SH-SY5Y (cell line): ENCODE results near the gene HECW1.

Experiments
- GATA2 ChIP-seq: IDR thresholded peaks from 2 replicates; pipeline ENCODE4 v1.6.1; 2011; ENCODE audit warnings: mild to moderate bottlenecking, low read depth, low read length
- GATA3 ChIP-seq: IDR thresholded peaks from 2 replicates; pipeline ENCODE4 v1.6.1; 2011; ENCODE audit warnings: low read depth, mild to moderate bottlenecking, low read length, moderate library complexity

The HECW1 gene

DNA sequence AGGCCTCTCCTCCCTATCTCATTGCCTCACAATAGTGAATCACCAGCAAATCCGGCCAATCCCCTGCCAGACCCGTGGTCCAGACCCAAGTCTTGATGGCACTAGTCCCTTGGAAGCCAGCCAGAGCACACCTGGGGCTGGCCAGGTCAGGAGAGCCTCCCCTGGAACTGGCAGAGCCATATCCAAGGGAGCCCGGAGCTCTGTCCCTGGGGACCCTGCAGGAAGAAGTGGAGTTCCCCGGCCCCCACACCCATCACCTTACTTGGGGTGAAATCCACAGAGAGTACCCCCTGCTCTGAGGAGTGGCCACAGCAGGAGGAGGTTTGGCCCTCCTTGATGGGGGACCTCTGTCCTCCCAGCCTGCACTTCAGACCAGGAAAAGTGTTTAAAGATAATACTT is 122.5 kb downstream of the HECW1 start:
- TF ChIP-seq GATA2 = no peak
- no peak for TF ChIP-seq GATA3

DNA sequence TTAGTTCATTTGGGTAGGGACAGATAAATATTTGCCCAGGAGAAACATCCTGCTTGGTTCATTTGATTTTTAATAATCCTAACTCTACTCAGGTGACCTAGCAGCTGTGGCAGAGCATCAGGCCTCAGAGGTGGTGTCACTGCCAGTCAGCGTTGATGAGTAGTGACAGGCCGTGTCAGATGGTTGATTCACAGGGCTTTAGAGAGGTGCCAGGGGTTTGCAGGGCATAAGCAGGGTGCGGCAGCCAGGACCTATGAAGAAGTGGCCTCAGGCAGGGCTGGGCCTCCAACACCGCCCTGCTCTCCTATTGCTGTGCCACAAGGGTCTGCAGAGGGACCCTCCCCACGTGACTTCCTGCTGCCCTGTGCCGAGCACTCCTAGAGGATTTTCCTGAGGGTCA is 128.1 kb downstream of the HECW1 start:
- no peak for TF ChIP-seq GATA3
- no peak for TF ChIP-seq GATA2

- no peak for TF ChIP-seq GATA2
- no peak for TF ChIP-seq GATA3
Observed at GRCh38 chr7:43242628-43243255, 130.3 kb downstream of the HECW1 start.

DNA sequence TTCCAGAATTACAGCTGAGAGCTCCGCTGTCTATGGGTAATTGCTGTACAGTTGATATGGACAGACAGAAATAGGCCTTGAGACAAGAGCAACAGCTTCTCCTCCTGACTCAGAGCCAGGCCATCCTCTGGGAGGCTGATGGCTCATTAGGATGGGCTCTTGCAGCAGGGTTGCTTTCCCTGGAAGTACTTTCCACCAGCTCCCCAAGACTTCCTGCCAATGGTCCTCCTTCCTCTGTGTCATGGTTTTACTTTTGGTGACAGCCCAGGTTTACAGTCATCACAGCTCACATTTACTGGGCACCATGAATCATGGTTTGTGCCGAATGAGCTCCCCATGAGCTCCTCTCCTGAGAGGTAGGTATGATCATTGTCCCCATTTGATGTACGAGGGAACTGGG is 131.8 kb downstream of the HECW1 start:
- TF ChIP-seq GATA2 (no peak), GATA3 (no peak)

GRCh38 chr7:43244784-43245183 is 132.3 kb downstream of the HECW1 start:
- TF ChIP-seq GATA3 (no peak), GATA2 (no peak)

- TF ChIP-seq GATA3 = no peak
- TF ChIP-seq GATA2 = no peak
Observed at GRCh38 chr7:43247757-43248156, 135.3 kb downstream of the HECW1 start.

DNA sequence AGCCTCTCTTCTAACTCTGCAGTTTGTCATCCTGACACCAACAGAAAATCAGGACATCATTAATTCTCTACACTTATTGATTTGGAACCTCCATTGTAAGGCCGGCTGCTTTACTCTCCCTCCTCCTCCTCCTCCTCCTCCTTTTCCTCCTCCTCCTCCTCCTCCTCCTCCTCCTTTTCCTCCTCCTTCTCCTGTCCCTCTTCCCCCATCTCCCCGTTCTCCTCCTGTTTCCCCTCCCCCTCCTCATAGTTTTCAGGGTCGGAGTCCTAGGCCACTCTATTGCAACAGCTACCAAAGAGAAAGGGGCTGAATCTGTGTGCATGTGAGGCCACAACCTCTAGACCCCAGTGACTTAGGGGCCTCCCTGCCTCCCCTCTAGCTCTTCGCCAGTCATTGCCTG is 136.1 kb downstream of the HECW1 start:
- no peak for TF ChIP-seq GATA2
- no peak for TF ChIP-seq GATA3

DNA sequence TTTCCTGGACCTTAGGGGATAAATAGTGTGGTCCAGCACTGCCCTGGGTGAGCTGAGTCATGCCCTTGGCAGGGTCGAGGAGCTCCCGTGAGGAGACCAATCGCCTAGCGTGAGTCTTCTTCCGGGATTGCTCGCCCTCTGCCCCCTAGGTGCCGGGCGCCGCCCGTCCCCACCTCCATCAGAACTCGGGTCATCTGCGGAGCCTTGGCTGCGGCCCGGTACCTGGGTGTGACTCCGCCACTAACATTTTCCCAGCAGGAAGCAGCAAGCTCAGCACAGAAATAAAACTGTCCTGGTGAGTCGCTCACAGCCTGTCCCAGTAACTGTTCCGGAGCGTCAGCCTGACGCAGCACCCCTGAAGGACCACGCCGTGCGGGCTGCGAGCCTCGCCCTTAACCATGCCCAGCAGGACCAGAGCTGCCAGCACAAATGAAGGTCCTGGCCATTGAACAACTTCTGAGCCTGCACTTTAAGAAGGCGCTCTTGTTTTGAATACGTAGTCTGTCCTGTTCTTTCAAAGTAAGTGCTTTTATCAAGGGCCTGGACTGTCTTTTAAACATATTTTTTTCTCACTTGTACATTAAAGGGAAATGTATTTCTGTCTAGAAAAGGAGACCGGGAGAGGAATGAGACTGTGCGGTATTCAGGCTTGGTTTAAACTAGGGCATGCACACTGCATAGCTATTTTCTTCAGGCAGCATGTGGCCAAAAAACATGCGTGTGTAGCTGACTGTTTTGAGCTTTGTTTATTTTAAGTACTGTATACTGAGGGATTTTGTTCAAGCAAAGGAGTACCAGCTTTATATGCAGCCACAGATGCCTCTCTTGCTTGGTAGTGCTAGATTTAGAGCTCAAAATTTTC is 136.7 kb downstream of the HECW1 start:
- TF ChIP-seq GATA3 (no peak), GATA2 (no peak)

- no peak for TF ChIP-seq GATA3
- no peak for TF ChIP-seq GATA2
Observed at GRCh38 chr7:43249823-43250145, 137.3 kb downstream of the HECW1 start.

DNA sequence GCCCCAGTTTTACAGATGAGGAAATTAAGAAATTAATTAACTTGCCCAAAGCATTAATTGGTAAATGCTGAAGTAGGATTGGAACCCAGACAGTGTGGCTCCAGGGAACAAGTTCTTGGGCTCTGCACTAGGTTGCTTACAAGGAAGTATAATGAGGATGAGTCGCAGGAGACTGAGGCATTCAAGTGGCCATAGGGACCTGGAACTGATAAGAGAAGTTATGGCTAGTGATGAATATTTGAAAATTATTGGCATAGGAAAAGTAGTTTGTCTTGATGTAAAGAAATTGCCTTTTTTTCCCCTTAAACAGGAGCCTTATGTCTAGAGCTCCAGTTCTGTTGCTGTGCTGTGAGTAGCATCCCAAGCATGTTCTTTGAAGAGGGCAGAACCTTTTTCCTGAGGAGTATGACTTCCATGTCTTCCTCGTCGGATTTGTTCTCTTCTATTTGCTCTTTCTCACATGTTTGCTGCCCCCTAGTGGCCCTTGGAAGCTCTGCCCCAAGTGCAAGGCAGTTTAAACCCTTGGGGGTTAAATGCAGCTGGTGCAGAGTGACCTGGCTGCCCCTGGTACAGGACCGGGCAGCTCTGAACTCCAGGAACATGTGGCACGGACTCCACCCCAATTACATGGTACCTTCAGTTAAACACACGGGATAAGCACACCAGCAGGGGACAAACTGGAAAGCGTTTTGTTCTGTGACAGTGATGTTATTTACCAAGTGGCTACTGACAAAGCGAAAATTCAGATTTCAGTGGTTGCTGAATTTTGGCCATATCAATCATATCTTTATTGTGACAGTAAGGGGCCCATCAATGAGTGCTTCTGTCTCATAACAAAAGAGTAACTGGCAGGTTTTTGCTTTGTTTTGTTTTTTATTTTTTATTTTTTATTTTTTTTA is 148.8 kb downstream of the HECW1 start:
- TF ChIP-seq GATA2 (no peak), GATA3 (no peak)

DNA sequence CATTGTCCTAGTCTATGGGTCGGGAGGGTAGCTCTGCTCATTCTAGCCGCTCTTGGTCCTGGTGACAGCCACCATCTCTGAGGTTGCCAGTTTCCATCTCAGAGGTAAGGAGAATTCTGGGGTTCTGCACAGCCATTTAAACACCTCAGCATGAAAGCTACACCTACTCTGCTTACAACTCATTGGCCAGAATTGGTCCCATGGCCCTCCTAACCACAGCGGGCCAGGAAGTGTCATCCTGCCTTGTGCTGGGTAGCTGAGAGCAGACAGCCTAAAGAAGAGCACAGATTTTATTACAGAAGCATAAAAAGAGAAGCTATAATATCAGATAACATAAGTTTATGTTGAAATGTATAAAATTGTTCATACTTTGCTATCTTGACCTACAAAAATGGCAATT is 152.7 kb downstream of the HECW1 start:
- TF ChIP-seq GATA2 (no peak), GATA3 (no peak)

DNA sequence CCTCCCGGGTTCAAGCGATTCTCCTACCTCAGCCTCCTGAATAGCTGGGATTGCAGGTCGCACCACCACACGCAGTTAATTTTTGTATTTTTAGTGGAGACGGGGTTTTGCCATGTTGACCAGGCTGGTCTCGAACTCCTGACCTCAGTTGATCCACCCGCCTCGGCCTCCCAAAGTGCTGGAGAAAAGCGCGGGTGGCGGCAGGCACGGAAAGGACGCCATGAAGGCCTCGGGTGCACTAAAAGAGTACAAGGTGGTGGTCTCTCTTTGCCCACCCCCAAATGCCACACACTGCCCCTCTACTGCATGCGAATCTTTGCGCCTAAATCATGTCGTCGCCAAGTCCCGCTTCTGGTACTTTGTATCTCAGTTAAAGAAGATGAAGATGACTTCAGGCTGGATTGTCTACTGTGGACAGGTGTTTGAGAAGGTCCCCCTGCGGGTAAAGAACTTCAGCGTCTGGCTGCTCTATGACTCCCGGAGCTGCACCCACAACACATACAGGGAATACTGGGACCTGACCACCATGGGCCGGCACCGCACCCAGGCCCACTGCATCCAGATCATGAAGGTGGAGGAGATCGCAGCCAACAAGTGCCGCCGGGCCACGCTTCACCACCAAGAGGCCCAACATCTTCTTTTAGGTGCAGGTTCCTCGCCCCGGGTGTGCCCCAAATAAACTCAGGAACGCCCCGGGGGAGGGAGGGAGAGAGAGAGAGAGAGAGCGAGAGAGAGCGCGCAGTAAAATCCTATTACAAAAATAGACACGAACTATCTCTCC is 161.7 kb downstream of the HECW1 start:
- TF ChIP-seq GATA2 (no peak), GATA3 (no peak)

GRCh38 chr7:43274752-43275151 is 162.3 kb downstream of the HECW1 start:
- TF ChIP-seq GATA2 = no peak
- no peak for TF ChIP-seq GATA3

DNA sequence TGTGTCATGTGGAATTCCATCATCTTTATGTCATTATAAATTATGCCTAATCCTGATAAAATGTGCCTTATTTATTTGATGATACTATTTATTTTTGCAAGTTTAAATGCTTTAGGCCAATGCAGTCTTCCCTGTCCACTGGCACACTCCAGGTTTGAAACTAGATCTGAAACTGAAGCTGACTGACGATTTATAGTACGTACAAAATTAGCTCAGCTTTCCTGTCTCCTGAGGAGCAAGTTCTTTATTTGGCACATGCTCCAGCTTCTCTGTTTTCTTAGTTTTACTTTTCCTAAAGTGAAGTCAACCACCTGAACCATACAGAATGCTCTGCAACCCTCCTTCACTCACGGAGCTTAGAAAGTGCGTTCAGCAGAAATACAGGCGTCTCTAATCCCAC is 164.1 kb downstream of the HECW1 start:
- TF ChIP-seq GATA2 = no peak
- TF ChIP-seq GATA3 = no peak
